ENCODE measurements around the gene FBXW11. TPM values are rescaled to one million over a fixed set of nuclear protein-coding genes. Genes with fewer than 3 reads are reported as not detected.

FBXW11 gene
- total RNA-seq, 1 experiment from 2014 or later = 85.3 TPM

DNA sequence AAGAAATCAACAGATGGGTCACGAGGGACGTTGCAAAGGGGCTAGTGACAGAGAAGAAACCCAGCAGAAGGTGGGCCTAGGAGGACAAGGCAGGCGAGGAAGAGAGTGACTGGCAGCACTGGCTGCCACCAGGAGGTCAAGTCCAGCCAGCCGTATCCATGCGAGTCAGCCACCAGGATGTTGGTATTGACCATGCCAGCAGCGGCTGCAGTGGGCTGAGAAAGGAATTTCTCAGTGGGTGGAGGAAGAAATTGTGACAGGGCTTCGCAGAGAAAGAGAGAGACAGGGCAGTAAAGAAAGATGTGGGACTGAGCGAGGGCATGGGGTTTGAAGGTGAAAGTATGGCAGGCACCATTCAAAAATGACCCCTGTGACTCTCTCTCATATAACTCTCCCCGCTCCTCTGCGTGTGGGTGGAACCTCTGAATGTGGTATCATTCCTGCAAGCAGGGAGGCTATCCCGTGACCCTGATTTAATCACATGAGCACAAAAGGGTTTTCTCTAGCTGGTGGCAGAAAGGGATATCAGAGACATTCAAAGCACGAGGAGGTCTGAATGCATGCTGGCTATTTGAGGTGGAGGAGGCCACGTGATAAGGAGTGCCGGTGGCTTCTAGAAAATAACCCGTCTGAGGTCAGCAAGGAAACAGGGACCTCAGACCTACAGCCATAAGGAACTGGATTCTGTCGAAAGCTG, 45.4 kb upstream of the FBXW11 start:
- Histone ChIP-seq H2BK5ac (ENCODE audit: insufficient read length, low read length) (no peak overlapping the region), H2BK20ac (ENCODE audit: low read depth, low read length, poor library complexity, severe bottlenecking) (no peak overlapping the region), H3K56ac (ENCODE audit: insufficient read length, low read depth, low read length) (no peak overlapping the region), H4K91ac (ENCODE audit: insufficient read length, low read depth, low read length) (no peak overlapping the region), H3K23me2 (ENCODE audit: insufficient read length, low read depth, low read length, poor library complexity, severe bottlenecking) (no peaks in the 10 kb centered on the region), H3K27ac (ENCODE audit: insufficient read length, low read depth, low read length) (no peak overlapping the region), H2BK12ac (ENCODE audit: insufficient read length, low read depth, low read length) (no peak overlapping the region), H3K27me3 (ENCODE audit: insufficient read depth, low read length) (no peaks in the 10 kb centered on the region), H3K14ac (ENCODE audit: insufficient read depth, low read length) (no peak overlapping the region), H3K79me2 (ENCODE audit: insufficient read depth, low read length) (no peaks in the 10 kb centered on the region), H3K9me3 (ENCODE audit: control insufficient read depth, low read depth, low read length) (no peaks in the 10 kb centered on the region), H3K4me1 (ENCODE audit: insufficient read depth, low read length) (peaks cover 4% of the 10 kb centered on the region; the same call in 1 of the 2 replicates), H3K4me2 (ENCODE audit: insufficient read depth, insufficient read length, low read length) (no peak overlapping the region), H3K79me1 (ENCODE audit: insufficient read depth, low read depth, low read length, poor library complexity, severe bottlenecking) (no peaks in the 10 kb centered on the region), H3T11ph (ENCODE audit: low read length) (no peak overlapping the region), H2AFZ (ENCODE audit: low read length) (no peak overlapping the region), H3K9ac (ENCODE audit: extremely low read depth, insufficient read length, low read length) (no peak overlapping the region), H3K18ac (ENCODE audit: insufficient read length, low read depth, low read length) (no peak overlapping the region), H4K8ac (replicated peaks; ENCODE audit: insufficient read length, low read depth, low read length) (no peak overlapping the region), H2BK15ac (ENCODE audit: low read depth, low read length) (no peak overlapping the region), H2BK120ac (ENCODE audit: low read depth, low read length, poor library complexity, severe bottlenecking) (no peak overlapping the region), H3K4ac (ENCODE audit: low read depth, low read length) (no peak overlapping the region), H2AK5ac (ENCODE audit: insufficient read length, low read length) (no peak overlapping the region), H4K5ac (ENCODE audit: insufficient read length, low read depth, low read length) (no peak overlapping the region), H4K20me1 (ENCODE audit: control insufficient read depth, insufficient read depth, insufficient read length) (no peaks in the 10 kb centered on the region), H3K23ac (ENCODE audit: insufficient read length, low read depth, low read length) (no peak overlapping the region)
- Mint-ChIP-seq H3K4me1 (peaks cover 24 to 28% of the 10 kb centered on the region in 2 experiments), H3K4me3 (no peak overlapping the region), H3K27me3 (ENCODE audit: low read depth) (no peaks in the 10 kb centered on the region; the same call in 1 of the 2 replicates), H3K9me3 (no peaks in the 10 kb centered on the region), H3K36me3 (ENCODE audit: insufficient read depth in 1 of 3, low read depth in 3 of 3) (peaks cover 5 to 28% (median 17%) of the 10 kb centered on the region in 3 experiments; a peak in 6 of 7 replicates), H3K27ac (peak overlapping the region in 1 of 3 experiments; percentile 22; a peak in 1 of 7 replicates)
- WGBS (ENCODE audit: extremely low coverage, insufficient read length, low lambda C conversion rate) = no CpG with 5 or more reads among the region's 16 CpGs
- no peak for DNase-seq
- no peak for TF ChIP-seq CTCF (conservative IDR thresholded peaks at IDR 0.05)
